Pancreas (tissue), 10 donors: ENCODE measurements around the gene APOL1. TPM values are rescaled to one million over a fixed set of nuclear protein-coding genes. Genes with fewer than 3 reads are reported as not detected.

Experiments used
- ATAC-seq, 4 donors: fragments of 200-7000 bp; cut with Tn5 transposase; one replicate each; pipeline versions ENCODE4 v1.8.0 to v1.9.1; 2020; ENCODE audit warnings: mild to moderate bottlenecking in 4 of 4, moderate library complexity in 4 of 4
- DNase-seq, 6 donors: peaks; one replicate each; pipeline ENCODE4 v3.0.0-alpha.2; 2020
- FAIRE-seq: peaks from 2 replicates; lab custom pipeline; 2012; peaks lifted over from hg19 to GRCh38; lab: Jason Lieb, UNC
- H3K27ac ChIP-seq, 4 donors: fragments of 200-600 bp; sonication (generic); 1 replicate in 3 of 4; 2 replicates in 1 of 4; pipeline versions ENCODE4 v1.5.0 to v1.8.0; 2020
- H3K27me3 ChIP-seq, 4 donors: fragments of 200-600 bp; one replicate each; pipeline ENCODE4 v1.8.0; 2021
- H3K36me3 ChIP-seq, 3 donors: fragments of 200-600 bp; sonication (generic) in 1 of 3; one replicate each; pipeline versions ENCODE4 v1.5.0 to v1.8.0; 2020 to 2021
- H3K4me1 ChIP-seq, 3 donors: fragments of 200-600 bp; one replicate each; pipeline ENCODE4 v1.8.0; 2021
- H3K4me3 ChIP-seq, 4 donors: fragments of 200-600 bp; sonication (generic) in 2 of 4; one replicate each; pipeline versions ENCODE4 v1.5.0 to v1.8.0; 2020 to 2021
- H3K9me3 ChIP-seq, 4 donors: fragments of 200-600 bp; one replicate each; pipeline ENCODE4 v1.8.0; 2021
- WGBS, 2 donors: extraction: QIAGEN DNeasy Blood & Tissue Kit; methylation state at CpG; one replicate each; pipeline ENCODE4 v1.1.7; 2013; 5-methylcytosine and 5-hydroxymethylcytosine counted together
- intact Hi-C, 3 donors: fragments of 100-400 bp; cut with DNase I; formaldehyde crosslinking; loops; one replicate each; pipeline versions ENCODE4 v1.11.1 to v1.14.2; 2022
- polyA plus RNA-seq, 2 donors: library from polyadenylated mRNA; stranded (reverse); fragments of 200-250 nt; gene quantifications; one replicate each; pipeline ENCODE4 v1.2.3, GENCODE V29; 2013
- total RNA-seq, 6 donors: library from RNA; stranded (reverse); fragmentation: NEBNext Ultra II Directional in 4 of 6; extraction: Animal tissue kit (Norgen Biotek cat#: 25700) in 4 of 6; gene quantifications; one replicate each; pipeline versions ENCODE4 v1.2.1 to v1.2.4, GENCODE V29; 2021 to 2023
- TF ChIP-seq, protein P1 (sequence below), 4 donors: fragments of 200-600 bp; sonication (generic) in 3 of 4; IDR thresholded peaks; one replicate each; pipeline versions ENCODE4 v1.5.0 to v1.8.0; 2021; ENCODE audit warnings: antibody characterized with exemption in 4 of 4
- donor health status: healthy with polysubstance abuse.
- donor health status: DM: no; HTN: no; CAD: no; lungs with moderate emphysema.
- donor health status: DM: no; HTN: no; CAD: no.
- donor health status: control.
- donor health status: control.
- donor health status: Bipolar disorder and iron deficiency.
- donor health status: DM: yes; HTN: yes; CAD: no.
- donor health status: DM: no; HTN: no; CAD: no.
- donor health status: DM: no; HTN: no; CAD: no.
- donor health status: DM: yes; HTN: yes; CAD: no.

Gene APOL1
- total and polyA plus RNA-seq, 8 donors = 3.2 to 25.5 (median 5.5) TPM

DNA sequence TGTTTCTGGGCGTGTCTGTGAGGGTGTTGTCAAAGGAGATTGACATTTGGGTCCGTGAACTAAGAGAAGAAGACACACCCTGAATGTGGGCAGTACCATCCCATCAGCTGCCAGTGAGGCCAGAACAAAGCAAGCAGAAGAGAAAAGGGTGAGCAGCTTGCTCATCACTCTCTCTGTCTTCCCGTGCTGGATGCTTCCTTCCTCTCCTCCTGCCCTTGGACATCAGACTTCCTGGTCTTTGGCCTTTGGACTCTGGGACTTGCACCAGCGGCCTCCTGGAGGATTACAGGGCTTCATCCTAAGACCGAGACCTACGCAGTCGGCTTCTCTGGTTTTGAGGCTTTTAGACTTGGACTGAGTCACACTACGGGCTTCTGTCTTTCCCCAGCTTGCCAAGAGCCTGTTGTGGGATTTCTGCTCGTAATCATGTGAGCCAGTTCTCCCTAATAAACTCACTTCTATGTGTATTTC is 32.4 kb upstream of the APOL1 start:
- Histone ChIP-seq H3K36me3 (no peaks in the 10 kb centered on the region), H3K4me3 (no peak overlapping the region), H3K4me1 (no peaks in the 10 kb centered on the region), H3K27ac (no peak overlapping the region), H3K27me3 (no peaks in the 10 kb centered on the region), H3K9me3 (no peaks in the 10 kb centered on the region)
- no peak for DNase-seq
- TF ChIP-seq, protein P1, sequence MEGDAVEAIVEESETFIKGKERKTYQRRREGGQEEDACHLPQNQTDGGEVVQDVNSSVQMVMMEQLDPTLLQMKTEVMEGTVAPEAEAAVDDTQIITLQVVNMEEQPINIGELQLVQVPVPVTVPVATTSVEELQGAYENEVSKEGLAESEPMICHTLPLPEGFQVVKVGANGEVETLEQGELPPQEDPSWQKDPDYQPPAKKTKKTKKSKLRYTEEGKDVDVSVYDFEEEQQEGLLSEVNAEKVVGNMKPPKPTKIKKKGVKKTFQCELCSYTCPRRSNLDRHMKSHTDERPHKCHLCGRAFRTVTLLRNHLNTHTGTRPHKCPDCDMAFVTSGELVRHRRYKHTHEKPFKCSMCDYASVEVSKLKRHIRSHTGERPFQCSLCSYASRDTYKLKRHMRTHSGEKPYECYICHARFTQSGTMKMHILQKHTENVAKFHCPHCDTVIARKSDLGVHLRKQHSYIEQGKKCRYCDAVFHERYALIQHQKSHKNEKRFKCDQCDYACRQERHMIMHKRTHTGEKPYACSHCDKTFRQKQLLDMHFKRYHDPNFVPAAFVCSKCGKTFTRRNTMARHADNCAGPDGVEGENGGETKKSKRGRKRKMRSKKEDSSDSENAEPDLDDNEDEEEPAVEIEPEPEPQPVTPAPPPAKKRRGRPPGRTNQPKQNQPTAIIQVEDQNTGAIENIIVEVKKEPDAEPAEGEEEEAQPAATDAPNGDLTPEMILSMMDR (IDR thresholded peaks at IDR 0.05) = no peak
- 63 to 65% methylated on average over 9 of the region's 9 CpGs for WGBS, 2 donors
- intact Hi-C loops = no loop called here
- peak in 3 of 4 donors; percentile 40 to 62 (median 41) for ATAC-seq
- FAIRE-seq = no peak

DNA sequence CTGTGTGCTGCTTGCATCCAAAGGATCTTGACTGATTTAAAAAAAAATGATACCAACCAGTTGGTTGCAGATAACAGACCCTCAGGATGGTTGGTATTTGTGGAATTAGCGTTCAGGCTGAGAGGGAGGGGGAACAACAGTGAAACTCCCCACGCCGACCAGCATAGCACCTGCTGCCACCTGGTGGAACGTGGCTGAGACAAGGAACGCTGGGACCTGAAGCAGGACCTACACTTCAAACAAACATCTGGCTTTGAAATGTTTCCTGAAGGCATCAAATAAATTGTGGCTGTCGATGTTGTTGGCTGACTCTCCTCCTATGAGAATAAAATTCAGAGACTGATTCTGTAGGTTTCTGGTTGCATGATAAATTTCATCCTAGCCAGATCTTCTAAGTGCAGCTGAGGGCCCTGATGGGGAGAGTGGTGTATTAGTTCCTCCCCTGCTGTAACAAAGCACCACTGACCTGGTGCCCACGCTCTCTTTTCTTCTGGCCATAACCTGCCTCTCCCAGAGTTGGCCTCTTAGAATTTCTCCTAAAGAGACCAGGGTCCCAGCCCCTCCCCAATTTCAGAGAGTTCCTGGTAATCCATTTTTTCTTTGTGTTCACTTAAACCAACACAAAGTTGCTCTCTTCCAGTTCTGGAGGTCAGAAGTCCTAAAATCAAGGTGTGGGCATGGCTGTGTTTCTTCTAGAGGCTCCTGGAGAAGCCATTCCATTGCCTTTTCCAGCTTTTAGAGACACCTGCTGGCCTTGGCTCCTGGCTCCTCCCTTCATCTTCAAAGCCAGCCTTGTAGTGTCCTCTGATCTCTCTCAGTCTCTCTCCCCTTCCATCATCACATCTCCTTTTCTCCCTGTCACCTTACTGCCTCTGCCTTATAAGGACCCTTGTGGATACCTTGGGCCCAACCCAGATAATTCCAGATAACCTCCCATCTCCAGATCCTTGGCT is 30.9 kb upstream of the APOL1 start:
- Histone ChIP-seq H3K4me1 (no peaks in the 10 kb centered on the region), H3K9me3 (no peaks in the 10 kb centered on the region), H3K4me3 (no peak overlapping the region), H3K27ac (no peak overlapping the region), H3K36me3 (no peaks in the 10 kb centered on the region), H3K27me3 (no peaks in the 10 kb centered on the region)
- DNase-seq (peak in 1 of 6 donors; percentile 65), FAIRE-seq (no peak), ATAC-seq (peak; percentile 76 to 91 (median 87))
- intact Hi-C loops = no loop called here
- WGBS, 2 donors = 8 to 9% methylated on average over 7 of the region's 7 CpGs
- TF ChIP-seq, protein P1 (IDR thresholded peaks at IDR 0.05) = peak; percentile 14 to 38 (median 30)

DNA sequence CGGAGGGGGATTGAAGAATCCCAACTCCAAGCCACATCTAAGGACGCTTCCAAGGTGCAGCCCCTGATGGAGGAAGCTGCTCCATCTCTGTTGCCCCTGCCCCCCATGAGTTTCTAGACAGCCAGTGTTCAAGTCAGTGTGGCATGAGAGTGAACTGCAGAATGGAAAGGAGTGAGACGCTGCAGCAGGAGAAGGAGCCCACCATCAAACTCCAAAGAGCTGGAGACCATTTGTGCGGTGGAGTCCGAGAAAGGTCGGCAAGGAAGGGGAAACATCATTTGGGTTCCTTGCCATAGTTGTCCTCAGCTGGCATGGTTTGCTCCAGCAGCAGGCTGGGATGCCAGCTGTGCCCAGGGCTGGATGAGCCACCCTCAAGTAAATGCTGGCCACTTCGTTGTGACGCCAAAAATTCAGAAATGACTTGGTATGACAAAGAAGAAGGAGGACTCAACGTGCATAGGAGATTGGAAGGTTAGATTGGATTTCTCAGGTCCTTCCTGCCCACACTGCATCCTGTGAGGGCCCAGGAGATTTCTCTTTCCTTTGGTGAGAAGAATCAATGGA is 30.0 kb upstream of the APOL1 start:
- Histone ChIP-seq H3K9me3 (no peaks in the 10 kb centered on the region), H3K4me3 (no peak overlapping the region), H3K27me3 (no peaks in the 10 kb centered on the region), H3K4me1 (no peaks in the 10 kb centered on the region), H3K36me3 (peaks cover 0 to 7% (median 0%) of the 10 kb centered on the region in 3 donors), H3K27ac (no peak overlapping the region)
- intact Hi-C loops = no loop called here
- no peak for ATAC-seq
- no peak for FAIRE-seq
- TF ChIP-seq, protein P1 (IDR thresholded peaks at IDR 0.05) = no peak
- DNase-seq = no peak
- 73 to 77% methylated on average over 9 of the region's 9 CpGs for WGBS, 2 donors

DNA sequence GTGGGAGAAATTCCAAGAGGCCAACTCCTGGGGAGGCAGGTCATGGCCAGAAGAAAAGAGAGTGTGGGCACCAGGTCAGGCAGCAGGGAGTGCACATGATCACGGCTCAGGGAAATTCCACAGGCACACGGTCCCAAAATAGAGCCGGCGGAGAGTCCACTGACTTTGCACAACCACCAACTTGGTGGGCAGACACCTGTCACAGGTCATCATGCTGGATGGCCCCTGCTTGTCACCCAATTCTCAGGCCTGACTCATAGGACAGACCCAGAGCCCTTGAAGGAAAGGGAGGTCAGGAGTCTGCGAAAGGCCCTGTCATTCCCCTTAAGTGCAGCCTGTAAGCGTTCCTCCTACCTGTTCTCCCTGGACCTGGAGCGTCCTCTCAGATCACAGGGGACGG is 29.4 kb upstream of the APOL1 start:
- ATAC-seq = no peak

More for the DNA sequence above, 29.4 kb upstream of the APOL1 start:
- Histone ChIP-seq H3K4me3 (no peak overlapping the region), H3K9me3 (no peaks in the 10 kb centered on the region), H3K27me3 (no peaks in the 10 kb centered on the region), H3K36me3 (peaks cover 0 to 7% (median 0%) of the 10 kb centered on the region in 3 donors), H3K27ac (no peak overlapping the region), H3K4me1 (no peaks in the 10 kb centered on the region)
- no peak for DNase-seq
- TF ChIP-seq, protein P1 (IDR thresholded peaks at IDR 0.05) = no peak
- FAIRE-seq = no peak
- 75 to 78% methylated on average over 8 of the region's 8 CpGs for WGBS, 2 donors
- intact Hi-C loops = no loop called here
